Tibial artery (tissue), 4 donors: ENCODE measurements around the gene PIK3C2G.

Experiments
- DNase-seq, 2 donors: peaks; one replicate each; pipeline ENCODE4 v3.0.0-alpha.2; 2019
- H3K27ac ChIP-seq, 2 donors: fragments of 200-600 bp; sonication (generic) in 1 of 2; 1 replicate in 1 of 2; 2 replicates in 1 of 2; pipeline ENCODE4 v1.5.1; 2018 to 2019; ENCODE audit warnings: mild to moderate bottlenecking in 1 of 2
- H3K27me3 ChIP-seq, 2 donors: fragments of 200-600 bp; sonication (generic) in 1 of 2; one replicate each; pipeline versions ENCODE4 v1.5.1 to v1.6.0; 2016 to 2019
- H3K36me3 ChIP-seq, 3 donors: fragments of 200-600 bp; sonication (generic) in 2 of 3; one replicate each; pipeline ENCODE4 v1.5.1; 2016 to 2019; ENCODE audit warnings: mild to moderate bottlenecking in 2 of 3
- H3K4me1 ChIP-seq, 4 donors: fragments of 200-600 bp; sonication (generic) in 2 of 4; 1 replicate in 3 of 4; 2 replicates in 1 of 4; pipeline ENCODE4 v1.5.1; 2016 to 2019
- H3K4me3 ChIP-seq, 2 donors: fragments of 200-600 bp; sonication (generic) in 1 of 2; 1 replicate in 1 of 2; 2 replicates in 1 of 2; pipeline ENCODE4 v1.5.1; 2018 to 2019; ENCODE audit warnings: mild to moderate bottlenecking in 2 of 2
- H3K9me3 ChIP-seq, 3 donors: fragments of 200-600 bp; sonication (generic) in 1 of 3; one replicate each; pipeline ENCODE4 v1.5.1; 2016 to 2019
- CTCF ChIP-seq, 2 experiments: fragments of 200-600 bp in 1 of 2; fragments of 450-650 bp in 1 of 2; IDR thresholded peaks; one replicate each; pipeline ENCODE4 v1.5.1; 2017 to 2019; ENCODE audit warnings: antibody characterized with exemption in 2 of 2, mild to moderate bottlenecking in 1 of 2, moderate library complexity in 1 of 2
- intact Hi-C: fragments of 100-400 bp; cut with DNase I; formaldehyde crosslinking; loops from one replicate; pipeline ENCODE4 v1.15.0; 2023; ENCODE audit warnings: low total_unique reads

PIK3C2G gene

GRCh38 chr12:18422871-18423270, 161.6 kb downstream of the PIK3C2G start:
- intact Hi-C loops = no loop called here
- H3K27ac ChIP-seq = no peak overlapping the region
- DNase-seq = no peak
- no peaks in the 10 kb centered on the region for H3K9me3 ChIP-seq
- no peaks in the 10 kb centered on the region for H3K4me1 ChIP-seq
- H3K4me3 ChIP-seq = no peak overlapping the region
- TF ChIP-seq CTCF (IDR thresholded peaks at IDR 0.05) = no peak
- H3K36me3 ChIP-seq = no peaks in the 10 kb centered on the region
- H3K27me3 ChIP-seq = no peaks in the 10 kb centered on the region

GRCh38 chr12:18424857-18425256, 163.5 kb downstream of the PIK3C2G start:
- Histone ChIP-seq H3K27ac (no peak overlapping the region), H3K27me3 (no peaks in the 10 kb centered on the region), H3K36me3 (no peaks in the 10 kb centered on the region), H3K4me3 (no peak overlapping the region), H3K4me1 (no peaks in the 10 kb centered on the region), H3K9me3 (no peaks in the 10 kb centered on the region)
- no peak for DNase-seq
- no peak for TF ChIP-seq CTCF (IDR thresholded peaks at IDR 0.05)
- intact Hi-C loops = no loop called here

GRCh38 chr12:18427520-18427919, 166.2 kb downstream of the PIK3C2G start:
- H3K27ac ChIP-seq = no peak overlapping the region
- H3K9me3 ChIP-seq = no peaks in the 10 kb centered on the region
- no peak for DNase-seq
- no peaks in the 10 kb centered on the region for H3K4me1 ChIP-seq
- H3K4me3 ChIP-seq = no peak overlapping the region
- no peaks in the 10 kb centered on the region for H3K27me3 ChIP-seq
- no peak for TF ChIP-seq CTCF (IDR thresholded peaks at IDR 0.05)
- intact Hi-C loops = no loop called here
- H3K36me3 ChIP-seq = no peaks in the 10 kb centered on the region

- no peak for DNase-seq
- no peaks in the 10 kb centered on the region for H3K9me3 ChIP-seq
- TF ChIP-seq CTCF (IDR thresholded peaks at IDR 0.05) = no peak
- no peak overlapping the region for H3K4me3 ChIP-seq
- intact Hi-C loops = no loop called here
- H3K27me3 ChIP-seq = no peaks in the 10 kb centered on the region
- no peak overlapping the region for H3K27ac ChIP-seq
- H3K36me3 ChIP-seq = no peaks in the 10 kb centered on the region
- no peaks in the 10 kb centered on the region for H3K4me1 ChIP-seq
These were observed 167.1 kb downstream of the PIK3C2G start for GRCh38 chr12:18428416-18428815.

GRCh38 chr12:18429366-18429765, 168.0 kb downstream of the PIK3C2G start:
- TF ChIP-seq CTCF (IDR thresholded peaks at IDR 0.05) = no peak
- Histone ChIP-seq H3K9me3 (no peaks in the 10 kb centered on the region), H3K36me3 (no peaks in the 10 kb centered on the region), H3K27me3 (no peaks in the 10 kb centered on the region), H3K4me3 (no peak overlapping the region), H3K27ac (no peak overlapping the region), H3K4me1 (no peaks in the 10 kb centered on the region)
- intact Hi-C loops = no loop called here
- no peak for DNase-seq

- no peak overlapping the region for H3K27ac ChIP-seq
- H3K4me3 ChIP-seq = no peak overlapping the region
- no peaks in the 10 kb centered on the region for H3K4me1 ChIP-seq
- H3K27me3 ChIP-seq = no peaks in the 10 kb centered on the region
- H3K9me3 ChIP-seq = no peaks in the 10 kb centered on the region
- intact Hi-C loops = no loop called here
- TF ChIP-seq CTCF (IDR thresholded peaks at IDR 0.05) = peak; percentile 48 to 49
- DNase-seq = no peak
- H3K36me3 ChIP-seq = no peaks in the 10 kb centered on the region
These were observed 169.2 kb downstream of the PIK3C2G start for GRCh38 chr12:18430425-18431048.
